Esophagus squamous epithelium (tissue), 4 donors: ENCODE data around the gene ATG12.

Experiments used
- POLR2A ChIP-seq, 4 donors: fragments of 450-650 bp; IDR thresholded peaks; one replicate each; pipeline ENCODE4 v1.6.1; 2017; ENCODE audit warnings: antibody characterized with exemption in 4 of 4, mild to moderate bottlenecking in 4 of 4, moderate library complexity in 3 of 4
- TF ChIP-seq, protein P1 (sequence below), 6 experiments: fragments of 450-650 bp in 4 of 6; fragments of 200-600 bp in 2 of 6; sonication (generic) in 2 of 6; IDR thresholded peaks; one replicate each; pipeline ENCODE4 v1.5.1; 2016 to 2019; ENCODE audit warnings: antibody characterized with exemption in 6 of 6, mild to moderate bottlenecking in 4 of 6, moderate library complexity in 4 of 6

DNA sequence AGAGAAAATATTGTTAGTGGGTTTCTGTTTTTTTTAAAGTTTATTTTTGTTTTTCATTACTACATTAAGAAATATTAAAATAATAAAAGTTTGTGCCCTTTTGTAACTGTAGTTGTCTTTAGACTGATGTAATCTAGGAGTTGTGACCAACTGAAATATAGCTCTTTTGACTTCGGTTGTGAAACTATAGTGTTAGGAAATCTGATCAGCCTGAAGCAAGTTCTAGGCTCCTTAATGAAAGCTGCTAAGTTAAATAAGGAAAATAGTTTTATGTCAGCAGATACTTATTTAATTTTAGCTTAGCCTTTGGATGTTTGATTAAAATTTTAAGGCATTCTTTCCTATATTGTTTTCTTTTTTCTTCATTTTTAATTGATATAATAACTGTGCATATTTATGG lies 14.6 kb upstream of the ATG12 start:
- TF ChIP-seq, protein P1, sequence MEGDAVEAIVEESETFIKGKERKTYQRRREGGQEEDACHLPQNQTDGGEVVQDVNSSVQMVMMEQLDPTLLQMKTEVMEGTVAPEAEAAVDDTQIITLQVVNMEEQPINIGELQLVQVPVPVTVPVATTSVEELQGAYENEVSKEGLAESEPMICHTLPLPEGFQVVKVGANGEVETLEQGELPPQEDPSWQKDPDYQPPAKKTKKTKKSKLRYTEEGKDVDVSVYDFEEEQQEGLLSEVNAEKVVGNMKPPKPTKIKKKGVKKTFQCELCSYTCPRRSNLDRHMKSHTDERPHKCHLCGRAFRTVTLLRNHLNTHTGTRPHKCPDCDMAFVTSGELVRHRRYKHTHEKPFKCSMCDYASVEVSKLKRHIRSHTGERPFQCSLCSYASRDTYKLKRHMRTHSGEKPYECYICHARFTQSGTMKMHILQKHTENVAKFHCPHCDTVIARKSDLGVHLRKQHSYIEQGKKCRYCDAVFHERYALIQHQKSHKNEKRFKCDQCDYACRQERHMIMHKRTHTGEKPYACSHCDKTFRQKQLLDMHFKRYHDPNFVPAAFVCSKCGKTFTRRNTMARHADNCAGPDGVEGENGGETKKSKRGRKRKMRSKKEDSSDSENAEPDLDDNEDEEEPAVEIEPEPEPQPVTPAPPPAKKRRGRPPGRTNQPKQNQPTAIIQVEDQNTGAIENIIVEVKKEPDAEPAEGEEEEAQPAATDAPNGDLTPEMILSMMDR (IDR thresholded peaks at IDR 0.05), result no peak
- no peak for TF ChIP-seq POLR2A (IDR thresholded peaks at IDR 0.05)
